Naive thymus-derived CD8-positive, alpha-beta T cell (primary cell): ENCODE data around the gene SCYL1. TPM values are rescaled to one million over a fixed set of nuclear protein-coding genes. Genes with fewer than 3 reads are reported as not detected.
"Not testable (repeated sequence)": the region's sequence is repeated elsewhere in the genome, so short reads cannot be mapped to it uniquely, and the experiment has no call there.

Experiments
- ATAC-seq, 2 donors: fragments of 150-1000 bp; cut with Tn5 transposase in 1 of 2; sonication (Bioruptor Pico), chemical (Tn5 transposase) in 1 of 2; 1 replicate in 1 of 2; 2 replicates in 1 of 2; pipeline ENCODE4 v1.10.0; 2021; ENCODE audit warnings: mild to moderate bottlenecking in 2 of 2, moderate library complexity in 2 of 2
- POLR2A ChIA-PET: fragments of 350-600 bp; sonication (Branson Sonifier 250); formaldehyde crosslinking; loops from one replicate; lab custom pipeline; 2021; ENCODE audit warnings: antibody characterized with exemption; lab: Charles Lee
- DNase-seq, 10 donors: peaks; one replicate each; pipeline versions ENCODE4 v3.0.0 to v3.0.0-alpha.2; 2020 to 2022
- H3K27ac Mint-ChIP-seq, 10 donors: one replicate each; pipeline ENCODE4 v1.8.0; 2020 to 2022; ENCODE audit warnings: mild to moderate bottlenecking in 10 of 10, mixed read lengths in 10 of 10, moderate library complexity in 4 of 10, inconsistent platforms in 1 of 10
- H3K27me3 Mint-ChIP-seq, 5 donors: one replicate each; pipeline ENCODE4 v1.8.0; 2021 to 2022; ENCODE audit warnings: mixed read lengths in 5 of 5
- H3K36me3 Mint-ChIP-seq, 3 donors: one replicate each; pipeline ENCODE4 v1.8.0; 2020 to 2022; ENCODE audit warnings: mixed read lengths in 3 of 3, mild to moderate bottlenecking in 2 of 3, inconsistent platforms in 1 of 3
- H3K4me1 Mint-ChIP-seq, 4 donors: one replicate each; pipeline ENCODE4 v1.8.0; 2021 to 2022; ENCODE audit warnings: mixed read lengths in 4 of 4
- H3K4me3 Mint-ChIP-seq, 10 donors: one replicate each; pipeline ENCODE4 v1.8.0; 2020 to 2022; ENCODE audit warnings: mild to moderate bottlenecking in 10 of 10, mixed read lengths in 10 of 10, moderate library complexity in 6 of 10, inconsistent platforms in 1 of 10
- H3K9me3 Mint-ChIP-seq, 9 donors: one replicate each; pipeline ENCODE4 v1.8.0; 2020 to 2022; ENCODE audit warnings: mixed read lengths in 9 of 9, mild to moderate bottlenecking in 3 of 9, inconsistent platforms in 1 of 9, moderate library complexity in 1 of 9
- polyA plus RNA-seq, 3 donors: library from polyadenylated mRNA; unstranded; fragments of 300-500 nt; fragmentation: Illumina TruSeq; gene quantifications; one replicate each; pipeline ENCODE4 v1.2.3, GENCODE V29; 2021
- total RNA-seq, 8 experiments: library from RNA in 2 of 8; stranded (reverse) in 2 of 8; gene quantifications; one replicate each; pipeline ENCODE4 v1.2.3 and lab custom pipeline; 2021 to 2026

The SCYL1 gene
- total and polyA plus RNA-seq, 5 experiments from 2014 or later: 23.2 to 70.6 (median 41.5) TPM

DNA sequence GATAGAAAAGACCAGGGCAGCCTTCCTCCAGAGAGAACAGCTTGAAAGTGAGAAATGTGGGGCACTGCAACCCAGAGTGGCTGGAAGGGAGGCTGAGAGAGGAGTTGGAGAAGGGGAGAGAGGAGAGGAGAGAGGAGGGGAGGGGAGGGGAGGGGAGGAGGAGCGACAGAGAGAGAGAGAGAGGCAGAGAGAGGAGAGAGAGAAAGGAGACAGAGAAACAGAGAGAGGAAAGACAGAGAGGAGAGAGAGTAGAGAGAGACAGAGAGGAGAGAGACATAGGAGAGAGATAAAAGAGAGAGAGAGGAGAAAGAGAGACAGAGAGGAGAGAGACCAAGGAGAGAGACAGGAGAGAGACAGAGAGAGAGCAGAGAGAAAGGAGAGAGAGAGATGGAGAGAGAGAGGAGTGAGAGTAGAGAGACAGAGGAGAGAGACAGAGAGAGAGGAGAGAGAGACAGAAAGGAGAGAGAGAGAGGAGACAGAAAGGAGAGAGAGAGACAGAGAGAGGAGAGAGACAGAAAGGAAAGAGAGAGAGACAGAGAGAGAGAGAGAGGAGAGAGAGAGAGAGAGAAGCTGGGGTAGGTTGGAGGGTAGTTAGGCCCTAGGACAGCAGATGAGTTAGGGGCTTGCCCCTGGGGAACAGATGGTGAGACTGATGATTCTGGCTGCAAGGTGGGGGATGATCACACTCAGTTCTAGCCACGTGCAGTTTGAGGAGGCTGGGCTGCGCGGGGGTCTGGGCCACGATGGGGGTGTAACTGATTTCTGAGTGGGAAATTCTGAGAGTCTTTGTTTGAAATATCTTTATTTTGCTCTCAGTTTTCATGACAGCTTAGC is 8.5 kb upstream of the SCYL1 start:
- Mint-ChIP-seq H3K4me3 (peak overlapping the region in 1 of 10 donors; percentile 75), H3K4me1 (peaks cover 0 to 11% (median 10%) of the 10 kb centered on the region in 4 donors), H3K27me3 (peaks cover 0 to 1% (median 0%) of the 10 kb centered on the region in 5 donors), H3K27ac (peak overlapping the region; percentile 31 to 91 (median 64)), H3K9me3 (no peaks in the 10 kb centered on the region), H3K36me3 (peaks cover 0 to 2% (median 0%) of the 10 kb centered on the region in 3 donors)
- POLR2A ChIA-PET: interaction anchor here (0.7 to 2.4 kb wide), 4 partner anchors 12 to 40 kb away, joined by 3 to 15 read pairs (median 4); partner anchors contain the start of gene MALAT1
- ATAC-seq: peak; percentile 29 to 58
- DNase-seq: no peak

DNA sequence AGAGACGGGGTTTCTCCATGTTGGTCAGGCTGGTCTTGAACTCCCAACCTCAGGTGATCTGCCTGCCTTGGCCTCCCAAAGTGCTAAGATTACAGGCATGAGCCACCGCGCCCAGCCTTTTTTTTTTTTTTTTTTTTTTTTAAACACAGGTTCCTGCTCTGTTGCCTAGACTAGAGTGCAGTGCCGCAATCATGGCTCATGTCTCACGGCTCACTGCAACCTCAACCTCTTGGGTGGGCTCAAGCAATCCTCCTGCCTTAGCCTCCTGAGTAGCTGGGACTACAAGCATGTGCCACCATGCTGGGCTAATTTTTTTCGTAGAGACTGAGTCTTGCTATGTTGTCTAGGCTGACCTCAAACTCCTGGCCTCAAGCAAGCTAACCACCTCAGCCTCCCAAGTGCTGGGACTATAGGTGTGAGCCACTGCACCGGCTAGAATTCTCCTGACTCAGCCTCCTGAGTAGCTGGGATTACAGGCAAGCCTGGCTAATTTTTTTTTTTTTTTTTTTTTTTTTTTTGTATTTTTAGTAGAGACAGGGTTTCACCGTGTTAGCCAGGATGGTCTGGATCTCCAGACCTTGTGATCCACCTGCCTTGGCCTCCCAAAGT is 5.8 kb upstream of the SCYL1 start:
- H3K36me3 Mint-ChIP-seq, H3K9me3 Mint-ChIP-seq, DNase-seq, H3K27me3 Mint-ChIP-seq, H3K4me3 Mint-ChIP-seq, ATAC-seq: not testable (repeated sequence)
- POLR2A ChIA-PET: interaction anchor here (0.7 to 1.0 kb wide), 6 partner anchors 22 to 251 kb away, joined by 3 to 8 read pairs (median 4); partner anchors contain the start of gene DPF2
- H3K27ac Mint-ChIP-seq: peak overlapping the region in 1 of 10 donors; percentile 20
- H3K4me1 Mint-ChIP-seq: peaks cover 26 to 38% (median 31%) of the 10 kb centered on the region in 4 donors

DNA sequence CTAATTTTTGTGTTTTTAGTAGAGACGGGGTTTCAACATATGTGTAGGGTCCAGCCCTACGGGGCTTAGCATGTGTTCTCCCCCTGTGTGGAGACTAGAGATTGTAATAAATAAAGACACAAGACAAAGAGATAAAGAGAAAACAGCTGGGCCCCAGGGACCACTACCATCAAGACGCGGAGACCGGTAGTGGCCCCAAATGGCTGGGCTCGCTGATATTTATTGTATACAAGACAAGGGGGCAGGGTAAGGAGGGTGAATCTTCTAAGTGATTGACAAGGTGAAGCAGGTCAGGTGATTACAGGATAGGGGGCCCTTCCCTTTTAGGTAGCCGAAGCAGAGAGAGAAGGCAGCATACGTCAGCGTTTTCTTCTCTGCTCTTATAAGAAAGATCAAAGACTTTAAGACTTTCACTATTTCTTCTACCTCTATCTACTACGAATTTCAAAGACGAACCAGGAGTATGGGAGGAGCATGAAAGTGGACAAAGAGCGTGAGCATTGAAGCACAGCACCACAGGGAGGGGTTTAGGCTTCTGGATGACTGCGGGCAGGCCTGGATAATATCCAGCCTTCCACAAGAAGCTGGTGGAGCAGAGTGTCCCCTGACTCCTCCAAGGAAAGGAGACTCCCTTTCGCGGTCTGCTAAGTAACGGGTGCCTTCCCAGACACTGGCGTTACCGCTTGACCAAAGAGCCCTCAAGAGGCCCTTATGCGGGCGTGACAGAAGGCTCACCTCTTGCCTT is 2.9 kb upstream of the SCYL1 start:
- not testable (repeated sequence) for H3K9me3 Mint-ChIP-seq, H3K27me3 Mint-ChIP-seq, ATAC-seq, H3K36me3 Mint-ChIP-seq
- POLR2A ChIA-PET: interaction anchor here (0.9 to 1.3 kb wide), 5 partner anchors 12 to 106 kb away, joined by 3 to 4 read pairs (median 3); no protein-coding TSS in a partner anchor
- Mint-ChIP-seq H3K4me3 (peak overlapping the region; percentile 71 to 96 (median 88)), H3K4me1 (peaks cover 27 to 48% (median 47%) of the 10 kb centered on the region in 4 donors), H3K27ac (peak overlapping the region; percentile 90 to 99 (median 96))
- peak in 7 of 10 donors; percentile 50 to 68 (median 57) for DNase-seq

DNA sequence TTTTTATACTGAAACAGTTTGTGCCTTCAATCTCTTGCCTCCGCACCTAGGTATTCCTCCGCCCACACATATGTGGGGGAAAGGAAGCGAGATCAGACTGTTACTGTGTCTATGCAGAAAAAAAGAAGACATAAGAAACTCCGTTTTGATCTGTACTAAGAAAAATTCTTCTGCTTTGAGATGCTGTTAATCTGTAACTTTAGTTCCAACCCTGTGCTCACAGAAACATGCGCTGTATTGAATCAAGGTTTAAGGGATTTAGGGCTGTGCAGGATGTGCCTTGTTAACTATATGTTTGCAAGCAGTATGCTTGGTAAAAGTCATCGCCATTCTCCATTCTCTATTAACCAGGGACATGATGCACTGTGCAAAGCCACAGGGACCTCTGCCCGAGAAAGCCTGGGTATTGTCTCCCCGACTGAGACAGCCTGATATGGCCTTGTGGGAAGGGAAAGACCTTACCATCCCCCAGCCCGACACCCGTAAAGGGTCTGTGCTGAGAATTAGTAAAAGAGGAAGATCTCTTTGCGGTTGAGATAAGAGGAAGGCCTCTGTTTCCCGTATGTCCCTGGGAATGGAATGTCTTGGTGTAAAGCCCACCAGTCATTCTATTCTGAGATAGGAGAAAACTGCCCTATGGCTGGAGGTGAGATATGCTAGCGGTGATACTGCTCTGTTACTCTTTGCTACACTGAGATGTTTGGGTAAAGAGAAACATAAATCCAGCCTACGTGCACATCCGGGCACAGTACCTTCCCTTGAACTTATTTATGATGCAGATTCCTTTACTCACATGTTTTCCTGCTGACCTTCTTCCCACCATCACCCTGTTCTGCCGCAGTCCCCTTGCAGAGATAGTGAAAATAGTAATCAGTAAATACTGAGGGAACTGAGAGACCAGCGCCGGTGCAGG is 1.9 kb upstream of the SCYL1 start:
- Mint-ChIP-seq H3K27ac (peak overlapping the region; percentile 90 to 99 (median 95)), H3K4me1 (peaks cover 29 to 53% (median 51%) of the 10 kb centered on the region in 4 donors)
- ATAC-seq: peak; percentile 52 to 60

DNA sequence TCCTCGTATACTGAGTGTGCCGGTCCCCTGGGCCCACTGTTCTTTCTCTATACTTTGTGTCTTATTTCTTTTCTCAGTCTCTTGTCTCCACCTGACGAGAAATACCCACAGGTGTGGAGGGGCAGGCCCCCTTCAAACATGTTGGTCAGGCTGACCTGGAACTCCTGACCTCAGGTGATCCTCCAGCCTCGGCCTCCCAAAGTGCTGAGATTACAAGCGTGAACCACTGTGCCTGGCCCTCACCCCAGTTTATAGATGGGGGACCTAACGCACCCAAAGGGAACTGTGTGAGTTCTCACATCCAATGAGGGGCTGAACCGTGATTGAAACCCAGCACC is 1.3 kb upstream of the SCYL1 start:
- Mint-ChIP-seq H3K27ac (peak overlapping the region; percentile 90 to 99 (median 95)), H3K36me3 (peaks cover 0 to 15% (median 0%) of the 10 kb centered on the region in 3 donors), H3K4me3 (peak overlapping the region; percentile 71 to 96 (median 88)), H3K4me1 (peaks cover 29 to 55% (median 52%) of the 10 kb centered on the region in 4 donors)
- H3K9me3 Mint-ChIP-seq, H3K27me3 Mint-ChIP-seq: not testable (repeated sequence)
- peak in 1 of 10 donors; percentile 12 for DNase-seq
- POLR2A ChIA-PET: interaction anchor here (0.5 to 4.4 kb wide), 10 partner anchors 15 to 335 kb away, joined by 3 to 69 read pairs (median 12); partner anchors contain the start of genes CFL1, EHBP1L1, FAM89B and MALAT1
- peak; percentile 8 to 14 for ATAC-seq

More for the DNA sequence above, 1.9 kb upstream of the SCYL1 start:
- H3K9me3 Mint-ChIP-seq, H3K27me3 Mint-ChIP-seq: not testable (repeated sequence)
- peak in 5 of 10 donors; percentile 39 to 69 (median 51) for DNase-seq
- Mint-ChIP-seq H3K4me3 (peak overlapping the region; percentile 71 to 96 (median 88)), H3K36me3 (peaks cover 0 to 14% (median 0%) of the 10 kb centered on the region in 3 donors)
- POLR2A ChIA-PET: interaction anchor here (0.5 to 4.4 kb wide), 9 partner anchors 16 to 53 kb away, joined by 3 to 69 read pairs (median 7); partner anchors contain the start of genes EHBP1L1 and MALAT1

DNA sequence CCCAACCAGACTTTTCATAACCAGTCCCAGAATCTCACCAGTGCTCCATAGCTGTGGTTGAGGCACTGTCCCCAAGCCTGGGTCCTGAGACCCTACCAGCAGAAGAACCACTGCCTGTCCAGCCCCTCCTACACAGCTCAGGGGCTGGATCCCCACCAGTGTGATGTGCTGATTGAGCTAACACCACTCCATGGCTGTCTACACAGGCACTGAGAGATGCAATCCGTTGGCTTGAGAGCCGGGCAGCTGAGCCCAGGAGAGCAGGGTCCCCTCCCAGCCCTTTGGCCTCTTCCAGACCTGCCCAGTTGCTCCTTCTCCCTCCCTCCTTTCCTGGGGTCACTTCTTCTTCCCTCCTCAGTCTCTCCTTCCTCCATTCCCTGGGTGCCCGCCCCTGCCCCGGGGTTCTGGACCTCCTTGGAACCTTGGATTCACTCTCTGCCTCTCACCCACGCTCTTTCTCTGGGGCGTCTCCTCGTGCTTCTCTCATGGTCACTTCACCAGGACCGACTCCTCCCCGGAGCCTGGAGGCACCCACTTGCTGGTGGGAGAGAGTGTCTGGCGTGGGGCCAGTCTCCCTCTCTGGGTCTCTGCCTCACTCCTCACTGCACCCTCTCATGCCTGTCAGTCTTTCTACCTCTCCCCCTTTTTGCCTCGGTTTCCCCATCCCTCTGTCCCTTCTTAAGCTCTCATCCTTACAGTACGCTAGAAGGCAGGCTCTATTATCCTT is 706 bp upstream of the SCYL1 start:
- Mint-ChIP-seq H3K9me3 (no peaks in the 10 kb centered on the region), H3K4me3 (peak overlapping the region; percentile 71 to 96 (median 88)), H3K36me3 (peaks cover 0 to 20% (median 0%) of the 10 kb centered on the region in 3 donors), H3K4me1 (peaks cover 34 to 60% (median 57%) of the 10 kb centered on the region in 4 donors), H3K27me3 (no peaks in the 10 kb centered on the region), H3K27ac (peak overlapping the region; percentile 90 to 99 (median 95))
- ATAC-seq (peak; percentile 15 to 29), DNase-seq (peak in 3 of 10 donors; percentile 32 to 67 (median 52))
- POLR2A ChIA-PET: interaction anchor here (0.5 to 4.4 kb wide), 23 partner anchors 13 to 390 kb away, joined by 3 to 69 read pairs (median 5); partner anchors contain the start of genes CFL1, DPF2, EHBP1L1 and FAM89B

DNA sequence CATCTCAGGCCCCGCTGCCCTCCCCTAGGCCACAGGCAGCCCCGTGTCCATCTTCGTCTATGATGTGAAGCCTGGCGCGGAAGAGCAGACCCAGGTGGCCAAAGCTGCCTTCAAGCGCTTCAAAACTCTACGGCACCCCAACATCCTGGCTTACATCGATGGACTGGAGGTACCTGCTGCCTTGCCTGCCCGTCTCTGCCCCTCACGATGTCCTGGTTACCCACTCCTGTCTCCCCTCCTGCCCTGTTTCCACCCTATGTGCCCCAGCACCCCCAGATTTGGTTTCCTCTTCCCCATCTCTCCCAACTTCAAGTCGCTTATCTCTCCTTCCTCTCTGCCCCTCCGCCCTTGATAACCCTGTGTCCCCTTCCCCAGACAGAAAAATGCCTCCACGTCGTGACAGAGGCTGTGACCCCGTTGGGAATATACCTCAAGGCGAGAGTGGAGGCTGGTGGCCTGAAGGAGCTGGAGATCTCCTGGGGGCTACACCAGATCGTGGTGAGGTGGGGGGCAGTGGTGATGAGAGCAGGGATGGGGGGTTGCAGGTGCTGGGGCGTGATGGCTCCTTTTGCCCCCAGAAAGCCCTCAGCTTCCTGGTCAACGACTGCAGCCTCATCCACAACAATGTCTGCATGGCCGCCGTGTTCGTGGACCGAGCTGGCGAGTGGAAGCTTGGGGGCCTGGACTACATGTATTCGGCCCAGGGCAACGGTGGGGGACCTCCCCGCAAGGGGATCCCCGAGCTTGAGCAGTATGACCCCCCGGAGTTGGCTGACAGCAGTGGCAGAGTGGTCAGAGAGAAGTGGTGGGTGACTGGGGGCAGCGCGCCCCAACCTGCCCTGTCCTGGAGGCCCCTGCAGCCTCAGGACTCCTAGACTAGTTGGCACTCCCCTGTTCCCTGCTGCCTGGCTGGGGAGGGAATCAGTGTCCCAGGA is 930 bp downstream of the SCYL1 start:
- Mint-ChIP-seq H3K4me1 (peaks cover 38 to 74% (median 66%) of the 10 kb centered on the region in 4 donors), H3K27me3 (no peaks in the 10 kb centered on the region), H3K27ac (peak overlapping the region in 8 of 10 donors; percentile 49 to 92 (median 76)), H3K36me3 (peaks cover 0 to 27% (median 6%) of the 10 kb centered on the region in 3 donors), H3K4me3 (peak overlapping the region; percentile 77 to 94 (median 87)), H3K9me3 (no peaks in the 10 kb centered on the region)
- POLR2A ChIA-PET: interaction anchor here (0.6 to 4.4 kb wide), 24 partner anchors 13 to 392 kb away, joined by 3 to 69 read pairs (median 5); partner anchors contain the start of genes DPF2, EHBP1L1, FAM89B and MALAT1
- DNase-seq: peak in 1 of 10 donors; percentile 19
- ATAC-seq: peak in 1 of 2 donors; percentile 11

DNA sequence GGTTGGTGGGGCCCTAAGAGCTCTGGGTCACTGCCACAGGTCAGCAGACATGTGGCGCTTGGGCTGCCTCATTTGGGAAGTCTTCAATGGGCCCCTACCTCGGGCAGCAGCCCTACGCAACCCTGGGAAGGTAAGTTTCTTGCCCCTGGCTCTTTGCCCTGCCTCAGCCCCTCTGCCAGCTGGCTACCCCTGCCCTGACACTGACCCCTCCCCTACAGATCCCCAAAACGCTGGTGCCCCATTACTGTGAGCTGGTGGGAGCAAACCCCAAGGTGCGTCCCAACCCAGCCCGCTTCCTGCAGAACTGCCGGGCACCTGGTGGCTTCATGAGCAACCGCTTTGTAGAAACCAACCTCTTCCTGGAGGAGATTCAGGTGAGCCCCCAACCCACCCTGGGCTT is 1.9 kb downstream of the SCYL1 start:
- no peaks in the 10 kb centered on the region for H3K27me3 Mint-ChIP-seq
- H3K36me3 Mint-ChIP-seq: peaks cover 0 to 36% (median 8%) of the 10 kb centered on the region in 3 donors
- peaks cover 39 to 74% (median 66%) of the 10 kb centered on the region in 4 donors for H3K4me1 Mint-ChIP-seq
- H3K4me3 Mint-ChIP-seq: peak overlapping the region; percentile 36 to 94 (median 71)
- no peaks in the 10 kb centered on the region for H3K9me3 Mint-ChIP-seq
- DNase-seq: no peak
- peak overlapping the region in 4 of 10 donors; percentile 25 to 69 (median 34) for H3K27ac Mint-ChIP-seq
- POLR2A ChIA-PET: interaction anchor here (0.6 to 4.4 kb wide), 9 partner anchors 12 to 193 kb away, joined by 3 to 69 read pairs (median 4); partner anchors contain the start of genes DPF2, FAM89B, MALAT1 and ZNRD2
- ATAC-seq: no peak

DNA sequence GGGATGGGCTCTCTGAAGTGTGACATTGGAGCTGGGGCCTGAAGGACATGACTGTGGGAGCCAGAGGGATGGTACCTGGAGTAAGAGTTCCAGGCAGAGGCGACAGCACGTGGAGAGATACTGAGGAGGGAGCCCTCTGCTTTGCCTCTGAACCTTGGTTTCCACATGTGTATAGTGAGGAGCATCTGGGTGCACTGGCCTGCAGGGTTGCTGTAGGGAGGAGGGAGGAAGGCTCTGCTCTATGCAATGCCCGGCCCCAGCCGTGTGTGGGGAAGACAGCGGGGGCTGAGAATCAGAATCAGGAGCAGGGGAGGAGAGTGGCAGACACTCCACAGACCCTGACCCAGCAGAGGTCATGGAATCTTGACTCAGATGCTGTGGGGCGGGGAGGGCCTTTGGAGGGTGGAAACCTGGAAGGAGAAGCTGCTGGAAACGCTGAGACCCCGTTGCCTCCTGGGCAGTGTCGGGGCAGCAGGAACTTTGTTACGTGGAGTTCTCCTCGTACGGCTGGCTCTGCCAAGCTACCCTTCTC is 4.0 kb downstream of the SCYL1 start:
- ATAC-seq: no peak
- peaks cover 0 to 50% (median 8%) of the 10 kb centered on the region in 3 donors for H3K36me3 Mint-ChIP-seq
- peak overlapping the region in 3 of 10 donors; percentile 2 to 54 (median 33) for H3K4me3 Mint-ChIP-seq
- H3K27me3 Mint-ChIP-seq: no peaks in the 10 kb centered on the region
- peak overlapping the region in 9 of 10 donors; percentile 41 to 83 (median 69) for H3K27ac Mint-ChIP-seq
- no peak for DNase-seq
- H3K9me3 Mint-ChIP-seq: no peaks in the 10 kb centered on the region
- H3K4me1 Mint-ChIP-seq: peaks cover 23 to 55% (median 45%) of the 10 kb centered on the region in 4 donors
- POLR2A ChIA-PET: interaction anchor here (0.6 to 3.5 kb wide), 5 partner anchors 12 to 59 kb away, joined by 3 to 21 read pairs (median 4); partner anchors contain the start of gene MALAT1
